Liver (tissue), 9 donors: ENCODE data around the gene PACSIN3. TPM values are rescaled to one million over a fixed set of nuclear protein-coding genes. Genes with fewer than 3 reads are reported as not detected.

Source experiments
- DNase-seq: peaks from one replicate; pipeline ENCODE4 v3.0.0-alpha.2; 2017; ENCODE audit warnings: low spot score
- H3K27ac ChIP-seq, 2 donors: one replicate each; pipeline ENCODE4 v1.7.0; 2013; ENCODE audit warnings: inconsistent platforms in 2 of 2, low read length in 2 of 2, control low read depth in 1 of 2, low read depth in 1 of 2, mild to moderate bottlenecking in 1 of 2
- H3K27me3 ChIP-seq, 4 donors: one replicate each; pipeline versions ENCODE4 v1.6.1 to v1.7.0; 2013; ENCODE audit warnings: low read length in 3 of 4, inconsistent platforms in 1 of 4, mild to moderate bottlenecking in 1 of 4, moderate library complexity in 1 of 4; ENCODE audit not compliant: control insufficient read depth in 4 of 4, insufficient read depth in 4 of 4
- H3K36me3 ChIP-seq, 4 donors: one replicate each; pipeline versions ENCODE4 v1.6.1 to v1.7.0; 2013; ENCODE audit warnings: low read length in 3 of 4, mild to moderate bottlenecking in 3 of 4, low read depth in 1 of 4, moderate library complexity in 1 of 4; ENCODE audit not compliant: control insufficient read depth in 4 of 4, insufficient read depth in 3 of 4
- H3K4me1 ChIP-seq, 4 donors: one replicate each; pipeline versions ENCODE4 v1.6.1 to v1.7.0; 2013; ENCODE audit warnings: low read length in 3 of 4, mild to moderate bottlenecking in 3 of 4, moderate library complexity in 1 of 4; ENCODE audit not compliant: control insufficient read depth in 4 of 4, insufficient read depth in 4 of 4
- H3K4me3 ChIP-seq, 3 donors: one replicate each; pipeline versions ENCODE4 v1.6.1 to v1.7.0; 2013; ENCODE audit warnings: low read length in 3 of 3, control low read depth in 1 of 3, low read depth in 1 of 3, mild to moderate bottlenecking in 1 of 3
- H3K9ac ChIP-seq, 2 donors: one replicate each; pipeline ENCODE4 v1.7.0; 2013; ENCODE audit warnings: low read length in 2 of 2, mild to moderate bottlenecking in 2 of 2, moderate library complexity in 2 of 2, control low read depth in 1 of 2, low read depth in 1 of 2
- H3K9me3 ChIP-seq, 4 donors: one replicate each; pipeline versions ENCODE4 v1.6.1 to v1.7.0; 2013; ENCODE audit warnings: low read length in 3 of 4; ENCODE audit not compliant: control insufficient read depth in 4 of 4
- ATF3 ChIP-seq: IDR thresholded peaks from 2 replicates; pipeline ENCODE4 v1.6.1; 2016; ENCODE audit warnings: antibody characterized with exemption
- EGR1 ChIP-seq, 2 donors: IDR thresholded peaks; 2 replicates each; pipeline ENCODE4 v1.6.1; 2016 to 2018; ENCODE audit warnings: antibody characterized with exemption in 2 of 2, low read depth in 2 of 2
- FOXA1 ChIP-seq: IDR thresholded peaks from 2 replicates; pipeline ENCODE4 v1.6.1; 2016; ENCODE audit warnings: antibody characterized with exemption
- FOXA2 ChIP-seq: IDR thresholded peaks from 2 replicates; pipeline ENCODE4 v1.6.1; 2016; ENCODE audit warnings: antibody characterized with exemption
- GABPA ChIP-seq, 2 donors: IDR thresholded peaks in 1 of 2; conservative IDR thresholded peaks in 1 of 2; 2 replicates each; pipeline ENCODE4 v1.6.1; 2016; ENCODE audit warnings: antibody characterized with exemption in 2 of 2, mild to moderate bottlenecking in 1 of 2, moderate library complexity in 1 of 2
- HNF4A ChIP-seq, 2 donors: conservative IDR thresholded peaks; 2 replicates each; pipeline ENCODE4 v1.6.1; 2016; ENCODE audit warnings: antibody characterized with exemption in 2 of 2, mild to moderate bottlenecking in 2 of 2
- HNF4G ChIP-seq: IDR thresholded peaks from 2 replicates; pipeline ENCODE4 v1.6.1; 2016; ENCODE audit warnings: antibody characterized with exemption
- MAX ChIP-seq: IDR thresholded peaks from 2 replicates; pipeline ENCODE4 v1.6.1; 2016; ENCODE audit warnings: antibody characterized with exemption
- NR2F2 ChIP-seq: IDR thresholded peaks from 2 replicates; pipeline ENCODE4 v1.6.1; 2016; ENCODE audit warnings: antibody characterized with exemption
- RAD21 ChIP-seq, 2 donors: IDR thresholded peaks; 2 replicates each; pipeline ENCODE4 v1.6.1; 2016; ENCODE audit warnings: antibody characterized with exemption in 2 of 2, mild to moderate bottlenecking in 2 of 2
- RXRA ChIP-seq, 2 donors: IDR thresholded peaks; 2 replicates each; pipeline ENCODE4 v1.6.1; 2017 to 2018; ENCODE audit warnings: antibody characterized with exemption in 2 of 2, mild to moderate bottlenecking in 1 of 2
- SP1 ChIP-seq: IDR thresholded peaks from 2 replicates; pipeline ENCODE4 v1.6.1; 2018; ENCODE audit warnings: antibody characterized with exemption, mild to moderate bottlenecking
- YY1 ChIP-seq: IDR thresholded peaks from 2 replicates; pipeline ENCODE4 v1.6.1; 2016; ENCODE audit warnings: antibody characterized with exemption, mild to moderate bottlenecking
- WGBS: extraction: QIAGEN DNeasy Blood & Tissue Kit; methylation state at CpG from one replicate; pipeline ENCODE4 v1.1.7; 2013; 5-methylcytosine and 5-hydroxymethylcytosine counted together
- polyA plus RNA-seq, 2 donors: library from polyadenylated mRNA; stranded (reverse) in 1 of 2; unstranded in 1 of 2; fragments of 200-250 nt in 1 of 2; fragments of >200 nt in 1 of 2; fragmentation: Nextera tagmentation in 1 of 2; extraction: Ambion mirVana in 1 of 2; gene quantifications; one replicate each; pipeline versions ENCODE4 v1.2.1 to v1.2.3, GENCODE V29; 2013 to 2015
- total RNA-seq, 2 donors: library from RNA; depleted of rRNA; stranded (reverse); fragments of >200 nt; gene quantifications; one replicate each; pipeline ENCODE4 v1.2.3, GENCODE V29; 2014
- TF ChIP-seq, protein P1 (sequence below): fragments of 150-350 bp; IDR thresholded peaks from 2 replicates; pipeline ENCODE4 v1.5.1; 2017; ENCODE audit warnings: improper control_type of control experiment, low read depth, low read length; ENCODE audit not compliant: missing input control
- TF ChIP-seq, protein P2 (sequence below): IDR thresholded peaks from 2 replicates; pipeline ENCODE4 v1.6.1; 2016; ENCODE audit warnings: antibody characterized with exemption, mild to moderate bottlenecking
- TF ChIP-seq, protein P3 (sequence below): IDR thresholded peaks from 2 replicates; pipeline ENCODE4 v1.6.1; 2016; ENCODE audit warnings: antibody characterized with exemption
- donor health status: healthy.
- donor health status: healthy.
- donor health status: healthy.
- donor health status: healthy.
- donor health status: healthy.

The PACSIN3 gene
- total and polyA plus RNA-seq, 4 donors, result 12.1 to 23.3 (median 19.7) TPM

GRCh38 chr11:47166368-47166767 lies 19.9 kb downstream of the PACSIN3 start:
- DNase-seq, result no peak
- 94% methylated on average over 5 of the region's 5 CpGs for WGBS
- Histone ChIP-seq H3K27ac (no peak overlapping the region), H3K4me1 (peaks cover 0 to 5% (median 2%) of the 10 kb centered on the region in 4 donors), H3K9ac (no peak overlapping the region), H3K9me3 (no peaks in the 10 kb centered on the region), H3K27me3 (no peaks in the 10 kb centered on the region), H3K36me3 (peaks cover 28 to 66% (median 51%) of the 10 kb centered on the region in 4 donors), H3K4me3 (no peak overlapping the region)
- TF ChIP-seq SP1 (no peak), RAD21 (IDR thresholded peaks at IDR 0.05) (no peak), GABPA (IDR thresholded peaks at IDR 0.05 in 1 of 2, conservative IDR thresholded peaks at IDR 0.05 in 1 of 2) (no peak), MAX (no peak), EGR1 (IDR thresholded peaks at IDR 0.05; ENCODE audit: low read depth in 2 of 2) (no peak), HNF4A (conservative IDR thresholded peaks at IDR 0.05) (no peak)
- TF ChIP-seq, protein P1, sequence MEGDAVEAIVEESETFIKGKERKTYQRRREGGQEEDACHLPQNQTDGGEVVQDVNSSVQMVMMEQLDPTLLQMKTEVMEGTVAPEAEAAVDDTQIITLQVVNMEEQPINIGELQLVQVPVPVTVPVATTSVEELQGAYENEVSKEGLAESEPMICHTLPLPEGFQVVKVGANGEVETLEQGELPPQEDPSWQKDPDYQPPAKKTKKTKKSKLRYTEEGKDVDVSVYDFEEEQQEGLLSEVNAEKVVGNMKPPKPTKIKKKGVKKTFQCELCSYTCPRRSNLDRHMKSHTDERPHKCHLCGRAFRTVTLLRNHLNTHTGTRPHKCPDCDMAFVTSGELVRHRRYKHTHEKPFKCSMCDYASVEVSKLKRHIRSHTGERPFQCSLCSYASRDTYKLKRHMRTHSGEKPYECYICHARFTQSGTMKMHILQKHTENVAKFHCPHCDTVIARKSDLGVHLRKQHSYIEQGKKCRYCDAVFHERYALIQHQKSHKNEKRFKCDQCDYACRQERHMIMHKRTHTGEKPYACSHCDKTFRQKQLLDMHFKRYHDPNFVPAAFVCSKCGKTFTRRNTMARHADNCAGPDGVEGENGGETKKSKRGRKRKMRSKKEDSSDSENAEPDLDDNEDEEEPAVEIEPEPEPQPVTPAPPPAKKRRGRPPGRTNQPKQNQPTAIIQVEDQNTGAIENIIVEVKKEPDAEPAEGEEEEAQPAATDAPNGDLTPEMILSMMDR, result no peak
- TF ChIP-seq, protein P2, sequence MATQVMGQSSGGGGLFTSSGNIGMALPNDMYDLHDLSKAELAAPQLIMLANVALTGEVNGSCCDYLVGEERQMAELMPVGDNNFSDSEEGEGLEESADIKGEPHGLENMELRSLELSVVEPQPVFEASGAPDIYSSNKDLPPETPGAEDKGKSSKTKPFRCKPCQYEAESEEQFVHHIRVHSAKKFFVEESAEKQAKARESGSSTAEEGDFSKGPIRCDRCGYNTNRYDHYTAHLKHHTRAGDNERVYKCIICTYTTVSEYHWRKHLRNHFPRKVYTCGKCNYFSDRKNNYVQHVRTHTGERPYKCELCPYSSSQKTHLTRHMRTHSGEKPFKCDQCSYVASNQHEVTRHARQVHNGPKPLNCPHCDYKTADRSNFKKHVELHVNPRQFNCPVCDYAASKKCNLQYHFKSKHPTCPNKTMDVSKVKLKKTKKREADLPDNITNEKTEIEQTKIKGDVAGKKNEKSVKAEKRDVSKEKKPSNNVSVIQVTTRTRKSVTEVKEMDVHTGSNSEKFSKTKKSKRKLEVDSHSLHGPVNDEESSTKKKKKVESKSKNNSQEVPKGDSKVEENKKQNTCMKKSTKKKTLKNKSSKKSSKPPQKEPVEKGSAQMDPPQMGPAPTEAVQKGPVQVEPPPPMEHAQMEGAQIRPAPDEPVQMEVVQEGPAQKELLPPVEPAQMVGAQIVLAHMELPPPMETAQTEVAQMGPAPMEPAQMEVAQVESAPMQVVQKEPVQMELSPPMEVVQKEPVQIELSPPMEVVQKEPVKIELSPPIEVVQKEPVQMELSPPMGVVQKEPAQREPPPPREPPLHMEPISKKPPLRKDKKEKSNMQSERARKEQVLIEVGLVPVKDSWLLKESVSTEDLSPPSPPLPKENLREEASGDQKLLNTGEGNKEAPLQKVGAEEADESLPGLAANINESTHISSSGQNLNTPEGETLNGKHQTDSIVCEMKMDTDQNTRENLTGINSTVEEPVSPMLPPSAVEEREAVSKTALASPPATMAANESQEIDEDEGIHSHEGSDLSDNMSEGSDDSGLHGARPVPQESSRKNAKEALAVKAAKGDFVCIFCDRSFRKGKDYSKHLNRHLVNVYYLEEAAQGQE, result no peak

GRCh38 chr11:47165253-47165840 lies 20.9 kb downstream of the PACSIN3 start:
- Histone ChIP-seq H3K27ac (no peak overlapping the region), H3K4me3 (no peak overlapping the region), H3K27me3 (no peaks in the 10 kb centered on the region), H3K9me3 (no peaks in the 10 kb centered on the region), H3K9ac (no peak overlapping the region), H3K4me1 (peaks cover 0 to 5% (median 2%) of the 10 kb centered on the region in 4 donors), H3K36me3 (peaks cover 27 to 59% (median 45%) of the 10 kb centered on the region in 4 donors)
- no peak for DNase-seq
- WGBS, result 96% methylated on average over 16 of the region's 16 CpGs
- no peak for TF ChIP-seq RXRA (IDR thresholded peaks at IDR 0.05)
- no peak for TF ChIP-seq FOXA2
- TF ChIP-seq, protein P3, sequence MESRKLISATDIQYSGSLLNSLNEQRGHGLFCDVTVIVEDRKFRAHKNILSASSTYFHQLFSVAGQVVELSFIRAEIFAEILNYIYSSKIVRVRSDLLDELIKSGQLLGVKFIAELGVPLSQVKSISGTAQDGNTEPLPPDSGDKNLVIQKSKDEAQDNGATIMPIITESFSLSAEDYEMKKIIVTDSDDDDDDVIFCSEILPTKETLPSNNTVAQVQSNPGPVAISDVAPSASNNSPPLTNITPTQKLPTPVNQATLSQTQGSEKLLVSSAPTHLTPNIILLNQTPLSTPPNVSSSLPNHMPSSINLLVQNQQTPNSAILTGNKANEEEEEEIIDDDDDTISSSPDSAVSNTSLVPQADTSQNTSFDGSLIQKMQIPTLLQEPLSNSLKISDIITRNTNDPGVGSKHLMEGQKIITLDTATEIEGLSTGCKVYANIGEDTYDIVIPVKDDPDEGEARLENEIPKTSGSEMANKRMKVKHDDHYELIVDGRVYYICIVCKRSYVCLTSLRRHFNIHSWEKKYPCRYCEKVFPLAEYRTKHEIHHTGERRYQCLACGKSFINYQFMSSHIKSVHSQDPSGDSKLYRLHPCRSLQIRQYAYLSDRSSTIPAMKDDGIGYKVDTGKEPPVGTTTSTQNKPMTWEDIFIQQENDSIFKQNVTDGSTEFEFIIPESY, result no peak
- no peak for TF ChIP-seq EGR1 (IDR thresholded peaks at IDR 0.05; ENCODE audit: low read depth in 2 of 2)
- TF ChIP-seq FOXA1, result no peak
- no peak for TF ChIP-seq HNF4A (conservative IDR thresholded peaks at IDR 0.05)
- TF ChIP-seq RAD21 (IDR thresholded peaks at IDR 0.05), result no peak
- TF ChIP-seq NR2F2, result no peak
- no peak for TF ChIP-seq SP1
- no peak for TF ChIP-seq GABPA (IDR thresholded peaks at IDR 0.05 in 1 of 2, conservative IDR thresholded peaks at IDR 0.05 in 1 of 2)
- TF ChIP-seq, protein P1, result no peak
- no peak for TF ChIP-seq HNF4G
- TF ChIP-seq YY1, result no peak
- TF ChIP-seq MAX, result no peak
- TF ChIP-seq, protein P2, result no peak
- no peak for TF ChIP-seq ATF3
